Astrocyte (in vitro differentiated cells and primary cell): ENCODE data around the gene ZFYVE28.

Experiments
- CTCF ChIP-seq: IDR thresholded peaks from 2 replicates; pipeline ENCODE4 v1.5.1; 2011; ENCODE audit warnings: low read depth, mild to moderate bottlenecking, inconsistent platforms, low read length, moderate library complexity; ENCODE audit not compliant: insufficient read depth
- EZH2 ChIP-seq: IDR thresholded peaks from 2 replicates; pipeline ENCODE4 v1.6.1; 2012; ENCODE audit warnings: mild to moderate bottlenecking, low read length, inconsistent platforms; ENCODE audit not compliant: insufficient read depth

GRCh38 chr4:2428496-2429213 is 10.2 kb upstream of the ZFYVE28 start:
- TF ChIP-seq CTCF (no peak), EZH2 (no peak)
